ENCODE measurements around the gene GSDMA.

DNA sequence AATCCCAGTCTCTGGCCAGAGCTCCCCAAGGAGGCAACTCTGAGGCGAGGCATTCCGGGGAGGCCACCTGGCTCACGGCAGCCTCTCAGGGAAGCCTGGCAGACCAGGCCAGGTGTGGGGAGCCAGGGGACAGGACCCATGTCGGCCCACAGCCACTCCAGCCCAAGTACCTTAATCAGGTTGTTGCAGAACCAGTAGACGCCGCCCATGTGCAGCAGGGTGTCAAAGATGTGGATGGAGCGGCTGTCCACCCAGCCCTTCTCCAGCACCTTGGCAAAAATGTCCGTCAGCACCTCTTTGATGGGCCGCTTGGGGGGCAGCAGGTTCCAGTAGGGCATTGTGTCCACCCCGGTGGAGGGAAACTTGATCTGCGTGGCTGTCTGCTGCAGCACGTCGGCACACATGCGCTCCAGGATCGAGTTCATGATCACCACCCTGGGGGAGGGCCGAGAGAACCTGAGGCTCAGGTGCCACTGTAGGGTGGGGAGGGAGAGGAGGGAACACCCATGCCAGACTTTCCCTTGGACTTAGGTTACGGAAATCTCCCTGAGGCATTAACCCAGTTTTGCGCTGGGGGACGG lies 60.2 kb downstream of the GSDMA start:
- TF ChIP-seq YY1 (IDR thresholded peaks at IDR 0.05; ENCODE audit: borderline replicate concordance in 1 of 3, control insufficient read depth in 1 of 3, extremely low read depth in 1 of 3, insufficient read depth in 3 of 3, insufficient read length in 1 of 3, insufficient replicate concordance in 2 of 3, low read depth in 1 of 3, low read length in 2 of 3) (no peak), HIVEP1 (CRISPR knock-in tag; IDR thresholded peaks at IDR 0.05) (no peak)

All from K562 (cell line).